Adrenal gland (tissue), 12 donors: ENCODE results near the gene FCER2. TPM values are rescaled to one million over a fixed set of nuclear protein-coding genes. Genes with fewer than 3 reads are reported as not detected.

Source experiments
- DNase-seq, 7 donors: peaks; one replicate each; pipeline ENCODE4 v3.0.0-alpha.2; 2019 to 2020
- H3K27ac ChIP-seq, 5 donors: fragments of 200-600 bp; sonication (generic) in 4 of 5; 1 replicate in 3 of 5; 2 replicates in 2 of 5; pipeline versions ENCODE4 v1.5.1 to v1.8.0; 2016 to 2020; ENCODE audit warnings: mild to moderate bottlenecking in 1 of 5
- H3K27me3 ChIP-seq: fragments of 200-600 bp; 2 replicates; pipeline ENCODE4 v1.8.0; 2021
- H3K36me3 ChIP-seq, 2 donors: fragments of 200-600 bp; replicated peaks in 1 of 2; 1 replicate in 1 of 2; 2 replicates in 1 of 2; pipeline versions ENCODE4 v1.5.1 to v1.8.0; 2018 to 2022
- H3K4me1 ChIP-seq, 2 donors: fragments of 200-600 bp; replicated peaks in 1 of 2; 1 replicate in 1 of 2; 2 replicates in 1 of 2; pipeline versions ENCODE4 v1.5.1 to v1.8.0; 2018 to 2021
- H3K4me3 ChIP-seq, 4 donors: fragments of 200-600 bp; sonication (generic) in 3 of 4; one replicate each; pipeline ENCODE4 v1.5.1; 2016 to 2018
- H3K9me3 ChIP-seq, 3 donors: fragments of 200-600 bp; sonication (generic) in 1 of 3; replicated peaks in 1 of 3; 1 replicate in 2 of 3; 2 replicates in 1 of 3; pipeline versions ENCODE4 v1.5.1 to v1.8.0; 2016 to 2021
- POLR2A ChIP-seq, 2 donors: fragments of 450-650 bp; IDR thresholded peaks; one replicate each; pipeline ENCODE4 v1.6.1; 2017; ENCODE audit warnings: antibody characterized with exemption in 2 of 2, mild to moderate bottlenecking in 2 of 2, moderate library complexity in 1 of 2
- WGBS, 4 donors: extraction: QIAGEN DNeasy Blood & Tissue Kit in 2 of 4; methylation state at CpG; one replicate each; pipeline versions ENCODE4 v1.1.5 to v1.1.7; 2013 to 2017; 5-methylcytosine and 5-hydroxymethylcytosine counted together
- intact Hi-C, 2 donors: fragments of 100-400 bp; cut with DNase I; formaldehyde crosslinking; loops; one replicate each; pipeline versions ENCODE4 v1.14.1 to v1.15.0; 2022 to 2023
- polyA plus RNA-seq, 3 donors: library from polyadenylated mRNA; stranded (reverse); fragments of 200-250 nt in 2 of 3; fragments of 350-450 nt in 1 of 3; fragmentation: Illumina TruSeq in 1 of 3; extraction: RNeasy Lipid Tissue Mini Kit (QIAGEN cat#74804) in 1 of 3; gene quantifications; one replicate each; pipeline ENCODE4 v1.2.3, GENCODE V29; 2013 to 2014
- total RNA-seq, 9 donors: library from RNA; depleted of rRNA in 4 of 9; stranded (reverse); fragments of >200 nt in 4 of 9; fragments of 120-200 nt in 1 of 9; fragmentation: NEBNext Ultra II Directional in 1 of 9; extraction: Animal tissue kit (Norgen Biotek cat#: 25700) in 1 of 9; gene quantifications; one replicate each; pipeline versions ENCODE4 v1.1.0 to v1.2.4, GENCODE V29; 2013 to 2023
- TF ChIP-seq, protein P1 (sequence below), 6 experiments: fragments of 450-650 bp in 4 of 6; fragments of 200-600 bp in 2 of 6; sonication (generic) in 1 of 6; IDR thresholded peaks; 1 replicate in 5 of 6; 2 replicates in 1 of 6; pipeline versions ENCODE4 v1.5.1 to v1.8.0; 2016 to 2021; ENCODE audit warnings: antibody characterized with exemption in 6 of 6, mild to moderate bottlenecking in 2 of 6, moderate library complexity in 1 of 6
- donor health status: healthy with polysubstance abuse.
- donor health status: Bipolar disorder and iron deficiency.
- donor health status: DM: yes; HTN: yes; CAD: no.
- donor health status: DM: no; HTN: no; CAD: no.
- donor health status: DM: no; HTN: no; CAD: no.
- donor health status: DM: yes; HTN: yes; CAD: no.

Gene FCER2
- total and polyA plus RNA-seq, 12 donors: 0.28 to 2.6 (median 0.51) TPM; not detected in 5

- H3K4me3 ChIP-seq: no peak overlapping the region
- intact Hi-C loops: no loop called here
- H3K4me1 ChIP-seq: no peaks in the 10 kb centered on the region
- H3K27ac ChIP-seq: no peak overlapping the region
- H3K36me3 ChIP-seq: no peaks in the 10 kb centered on the region
- no peaks in the 10 kb centered on the region for H3K9me3 ChIP-seq
- no peaks in the 10 kb centered on the region for H3K27me3 ChIP-seq
- 80 to 85% (median 83%) methylated on average over 7 to 8 of the region's 8 CpGs for WGBS, 4 donors
- no peak for DNase-seq
- TF ChIP-seq, protein P1, sequence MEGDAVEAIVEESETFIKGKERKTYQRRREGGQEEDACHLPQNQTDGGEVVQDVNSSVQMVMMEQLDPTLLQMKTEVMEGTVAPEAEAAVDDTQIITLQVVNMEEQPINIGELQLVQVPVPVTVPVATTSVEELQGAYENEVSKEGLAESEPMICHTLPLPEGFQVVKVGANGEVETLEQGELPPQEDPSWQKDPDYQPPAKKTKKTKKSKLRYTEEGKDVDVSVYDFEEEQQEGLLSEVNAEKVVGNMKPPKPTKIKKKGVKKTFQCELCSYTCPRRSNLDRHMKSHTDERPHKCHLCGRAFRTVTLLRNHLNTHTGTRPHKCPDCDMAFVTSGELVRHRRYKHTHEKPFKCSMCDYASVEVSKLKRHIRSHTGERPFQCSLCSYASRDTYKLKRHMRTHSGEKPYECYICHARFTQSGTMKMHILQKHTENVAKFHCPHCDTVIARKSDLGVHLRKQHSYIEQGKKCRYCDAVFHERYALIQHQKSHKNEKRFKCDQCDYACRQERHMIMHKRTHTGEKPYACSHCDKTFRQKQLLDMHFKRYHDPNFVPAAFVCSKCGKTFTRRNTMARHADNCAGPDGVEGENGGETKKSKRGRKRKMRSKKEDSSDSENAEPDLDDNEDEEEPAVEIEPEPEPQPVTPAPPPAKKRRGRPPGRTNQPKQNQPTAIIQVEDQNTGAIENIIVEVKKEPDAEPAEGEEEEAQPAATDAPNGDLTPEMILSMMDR (IDR thresholded peaks at IDR 0.05): no peak
- TF ChIP-seq POLR2A (IDR thresholded peaks at IDR 0.05): no peak
Measured at GRCh38 chr19:7690779-7691258, 11.1 kb downstream of the FCER2 start.

- Histone ChIP-seq H3K36me3 (peaks cover 0 to 2% of the 10 kb centered on the region in 2 donors), H3K4me1 (no peaks in the 10 kb centered on the region), H3K27me3 (no peaks in the 10 kb centered on the region), H3K27ac (no peak overlapping the region), H3K9me3 (no peaks in the 10 kb centered on the region), H3K4me3 (no peak overlapping the region)
- no peak for DNase-seq
- intact Hi-C loops: loop anchor here (10.0 kb wide), 2 partner anchors 106 to 334 kb away; no protein-coding TSS in a partner anchor
- 13 to 64% (median 22%) methylated on average over 3 to 23 of the region's 23 CpGs for WGBS, 4 donors
- no peak for TF ChIP-seq POLR2A (IDR thresholded peaks at IDR 0.05)
- TF ChIP-seq, protein P1 (IDR thresholded peaks at IDR 0.05): no peak
Measured at GRCh38 chr19:7689165-7689564, 12.8 kb downstream of the FCER2 start.

GRCh38 chr19:7687177-7687576, 14.8 kb downstream of the FCER2 start:
- DNase-seq: no peak
- Histone ChIP-seq H3K36me3 (peaks cover 0 to 21% of the 10 kb centered on the region in 2 donors), H3K27me3 (no peaks in the 10 kb centered on the region), H3K9me3 (no peaks in the 10 kb centered on the region), H3K27ac (no peak overlapping the region), H3K4me3 (no peak overlapping the region), H3K4me1 (peaks cover 0 to 4% of the 10 kb centered on the region in 2 donors)
- TF ChIP-seq, protein P1 (IDR thresholded peaks at IDR 0.05): no peak
- no peak for TF ChIP-seq POLR2A (IDR thresholded peaks at IDR 0.05)
- 57 to 78% (median 72%) methylated on average over 5 to 12 of the region's 12 CpGs for WGBS, 4 donors
- intact Hi-C loops: loop anchor here (10.0 kb wide), 2 partner anchors 108 to 332 kb away; no protein-coding TSS in a partner anchor

- H3K27me3 ChIP-seq: no peaks in the 10 kb centered on the region
- DNase-seq: no peak
- H3K36me3 ChIP-seq: peaks cover 0 to 21% of the 10 kb centered on the region in 2 donors
- peaks cover 3 to 13% of the 10 kb centered on the region in 2 donors for H3K4me1 ChIP-seq
- intact Hi-C loops: loop anchor here (10.0 kb wide), 2 partner anchors 109 to 331 kb away; no protein-coding TSS in a partner anchor
- 36 to 43% (median 42%) methylated on average over 17 to 19 of the region's 19 CpGs for WGBS, 4 donors
- no peak overlapping the region for H3K27ac ChIP-seq
- TF ChIP-seq POLR2A (IDR thresholded peaks at IDR 0.05): no peak
- TF ChIP-seq, protein P1 (IDR thresholded peaks at IDR 0.05): no peak
- no peaks in the 10 kb centered on the region for H3K9me3 ChIP-seq
- H3K4me3 ChIP-seq: no peak overlapping the region
Measured at GRCh38 chr19:7685546-7686445, 16.1 kb downstream of the FCER2 start.
